DMS153 (cell line): Measurements from ENCODE around the gene XYLB.
"Not testable (repeated sequence)": the region's sequence is repeated elsewhere in the genome, so short reads cannot be mapped to it uniquely, and the experiment has no call there.

ENCODE experiments used
- DNase-seq: peaks from one replicate; lab custom pipeline; 2025; lab: John Stamatoyannopoulos, UW

XYLB gene

GRCh38 chr3:38346587-38347410, at the start of gene XYLB:
Gene XYLB (plus strand): TSS chr3:38346785. CDS start chr3:38346869, 84 bp downstream.
- DNase-seq: peak; percentile 9

GRCh38 chr3:38297053-38297452, 49.5 kb upstream of the XYLB start:
- not testable (repeated sequence) for DNase-seq

- DNase-seq: no peak
Measured at GRCh38 chr3:38297537-38297936, 49.0 kb upstream of the XYLB start.

GRCh38 chr3:38297947-38298711, 48.5 kb upstream of the XYLB start:
- no peak for DNase-seq

GRCh38 chr3:38306941-38307340, 39.6 kb upstream of the XYLB start:
- no peak for DNase-seq

GRCh38 chr3:38307599-38307998, 39.0 kb upstream of the XYLB start:
- no peak for DNase-seq

- no peak for DNase-seq
Measured at GRCh38 chr3:38308456-38308855, 38.1 kb upstream of the XYLB start.

GRCh38 chr3:38311476-38311875, 35.1 kb upstream of the XYLB start:
- DNase-seq: no peak

- no peak for DNase-seq
Measured at GRCh38 chr3:38311941-38312340, 34.6 kb upstream of the XYLB start.

GRCh38 chr3:38312356-38312755, 34.2 kb upstream of the XYLB start:
- no peak for DNase-seq

GRCh38 chr3:38313263-38313662, 33.3 kb upstream of the XYLB start:
- no peak for DNase-seq

- DNase-seq: no peak
Measured at GRCh38 chr3:38313695-38314094, 32.9 kb upstream of the XYLB start.

- DNase-seq: no peak
Measured at GRCh38 chr3:38314112-38314763, 32.3 kb upstream of the XYLB start.

- no peak for DNase-seq
Measured at GRCh38 chr3:38314764-38315487, 31.7 kb upstream of the XYLB start.

GRCh38 chr3:38315488-38316230, 30.9 kb upstream of the XYLB start:
- no peak for DNase-seq

GRCh38 chr3:38316356-38317191, 30.0 kb upstream of the XYLB start:
- no peak for DNase-seq

GRCh38 chr3:38317192-38317759, 29.3 kb upstream of the XYLB start:
- no peak for DNase-seq

- no peak for DNase-seq
Measured at GRCh38 chr3:38318766-38319671, 27.6 kb upstream of the XYLB start.

GRCh38 chr3:38320638-38321037, 25.9 kb upstream of the XYLB start:
- not testable (repeated sequence) for DNase-seq
